GM19455 (cell line): Measurements from ENCODE around the gene SLC22A16.

ENCODE experiments used
- ATAC-seq: cut with Tn5 transposase; IDR thresholded peaks from one replicate; pipeline ENCODE4 v1.9.1; 2021; ENCODE audit not compliant: unreplicated experiment

Gene SLC22A16

GRCh38 chr6:110448846-110449540 lies 27.4 kb downstream of the SLC22A16 start:
- no peak for ATAC-seq

DNA sequence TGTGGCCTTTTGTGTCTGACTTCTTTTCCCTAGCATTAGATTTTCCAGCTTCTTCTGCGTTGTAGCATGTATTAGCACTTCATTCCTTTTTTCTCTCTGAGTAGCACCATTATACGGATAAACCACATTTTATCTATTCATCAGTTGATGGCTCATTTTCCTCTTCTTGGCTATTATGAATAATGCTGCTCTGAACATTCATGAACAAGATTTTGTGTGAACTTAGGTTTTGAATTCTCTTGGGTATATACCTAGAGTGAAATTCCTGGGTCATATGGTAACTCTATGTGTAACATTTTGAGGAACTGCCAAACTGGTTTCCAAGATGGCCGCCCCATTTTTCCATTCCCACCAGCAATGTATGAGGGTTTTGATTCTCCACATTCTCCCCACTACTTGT lies 28.7 kb downstream of the SLC22A16 start:
- ATAC-seq = no peak

GRCh38 chr6:110446405-110446804 lies 30.0 kb downstream of the SLC22A16 start:
- no peak for ATAC-seq

- ATAC-seq = no peak
Measured at GRCh38 chr6:110440026-110440425, 36.4 kb downstream of the SLC22A16 start.

GRCh38 chr6:110439356-110439755 lies 37.1 kb downstream of the SLC22A16 start:
- ATAC-seq = no peak

DNA sequence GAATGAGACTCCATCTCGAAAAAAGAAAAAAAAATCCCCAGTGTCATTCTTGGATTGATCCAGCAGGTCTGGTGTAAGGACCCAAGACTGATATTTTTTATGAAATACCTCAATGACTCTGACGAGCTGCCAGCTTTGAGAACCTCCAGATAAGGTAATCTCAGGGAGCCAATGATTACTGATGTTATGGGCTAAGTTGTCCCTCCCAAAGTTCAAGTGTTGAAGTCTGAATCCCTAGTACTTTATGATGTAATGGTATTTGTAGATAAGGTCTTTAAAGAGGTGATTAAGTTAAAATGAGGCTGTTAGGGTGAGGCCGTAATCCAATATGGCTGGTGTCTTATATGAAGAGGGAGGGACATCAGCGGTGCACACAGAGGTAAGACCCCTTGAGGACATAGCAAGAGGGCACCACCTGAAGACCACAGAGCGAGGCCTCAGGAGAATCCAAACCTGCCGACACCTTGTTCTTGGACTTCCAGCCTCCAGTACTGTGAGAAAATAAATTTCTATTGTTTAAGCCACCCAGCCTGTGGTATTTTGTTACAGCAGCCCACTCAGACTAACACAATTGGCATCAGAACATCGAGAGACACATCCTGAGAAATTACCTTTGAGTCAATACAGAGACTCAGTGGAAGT lies 41.3 kb downstream of the SLC22A16 start:
- no peak for ATAC-seq

DNA sequence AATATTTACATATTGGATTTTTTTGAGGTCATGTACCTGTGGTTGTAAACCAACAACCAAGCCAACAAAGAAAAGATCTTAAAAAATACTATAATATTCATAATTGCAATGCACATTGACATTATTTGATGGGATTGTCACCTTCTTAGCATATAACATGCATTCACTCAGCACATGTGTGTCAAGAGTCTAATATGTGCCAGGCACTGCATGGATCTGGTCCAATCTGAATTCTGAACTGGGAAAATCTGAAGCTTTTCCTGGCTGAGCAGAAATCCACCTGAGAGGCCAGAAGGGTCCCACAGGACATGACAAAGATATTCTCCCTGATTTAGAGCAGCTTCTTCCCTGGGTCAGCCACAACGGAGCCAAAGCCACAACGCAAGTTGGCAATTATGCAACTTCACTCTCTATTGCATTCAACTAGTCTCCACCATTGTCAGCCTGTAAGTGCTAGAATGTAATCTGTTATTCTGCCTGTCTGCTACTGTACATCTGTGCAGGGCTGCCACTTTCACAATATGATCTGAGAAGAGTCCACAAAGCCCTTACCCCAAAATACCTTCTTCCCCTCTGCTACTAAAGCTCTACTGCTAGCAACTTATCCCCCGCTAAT lies 44.0 kb downstream of the SLC22A16 start:
- ATAC-seq = no peak

DNA sequence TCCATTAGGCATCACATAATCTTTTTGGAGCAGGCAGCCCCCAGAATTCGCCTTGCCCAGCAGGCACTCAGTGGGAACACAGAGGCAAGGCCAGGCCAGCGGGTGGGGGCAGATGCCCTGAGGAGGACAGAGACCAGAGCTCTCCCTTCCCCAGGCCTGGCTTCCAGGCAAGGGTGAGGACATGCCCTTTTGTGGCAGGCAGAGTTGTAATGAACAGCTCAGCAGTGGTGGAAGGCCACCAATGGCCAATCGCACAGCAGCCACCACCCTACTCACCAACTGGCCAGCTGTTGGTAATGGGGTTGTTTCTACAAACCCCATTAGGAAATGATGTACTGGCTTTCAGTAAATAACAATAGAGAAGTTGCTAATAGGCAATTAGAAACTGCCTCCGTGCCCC lies 45.7 kb downstream of the SLC22A16 start:
- ATAC-seq = no peak

- ATAC-seq = no peak
Measured at GRCh38 chr6:110430236-110430635, 46.2 kb downstream of the SLC22A16 start.

DNA sequence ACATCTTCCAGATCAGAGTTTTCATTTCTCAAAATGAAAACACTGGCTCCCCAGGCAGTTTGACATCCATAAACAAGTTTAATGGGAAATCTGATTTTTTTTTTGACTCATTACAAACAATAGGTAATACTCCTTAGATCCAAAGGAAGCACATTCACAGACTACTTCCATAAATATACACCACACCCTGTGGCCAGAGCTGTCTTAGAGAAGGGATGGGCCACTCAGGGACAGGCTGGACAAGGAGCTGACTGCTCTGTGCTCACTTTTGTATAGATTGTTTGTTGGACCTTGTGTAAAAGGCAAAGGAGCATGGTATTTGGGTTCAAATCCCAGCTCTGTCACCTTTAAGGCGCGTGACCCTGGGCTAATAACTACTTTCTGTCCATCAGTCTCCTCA lies 48.3 kb downstream of the SLC22A16 start:
- no peak for ATAC-seq

- ATAC-seq = no peak
Measured at GRCh38 chr6:110425816-110426215, 50.6 kb downstream of the SLC22A16 start.

DNA sequence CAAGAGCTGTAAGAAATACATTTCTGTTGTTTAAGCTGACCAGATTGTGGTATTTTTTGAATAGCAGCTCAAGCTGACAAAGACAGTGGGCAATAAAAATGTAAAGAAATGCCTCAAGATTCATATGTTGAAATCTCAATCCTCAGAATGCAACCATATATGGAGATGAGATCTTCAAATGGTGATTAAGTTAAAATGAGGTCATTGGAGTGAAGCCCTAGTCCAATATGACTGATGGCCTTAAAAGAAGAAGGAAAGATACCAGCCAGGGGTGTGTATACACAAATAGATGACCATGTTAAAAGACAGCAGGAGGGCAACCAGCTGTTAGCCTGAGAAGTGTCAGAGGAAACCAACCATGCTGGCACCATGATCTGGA lies 54.0 kb downstream of the SLC22A16 start:
- ATAC-seq = no peak

DNA sequence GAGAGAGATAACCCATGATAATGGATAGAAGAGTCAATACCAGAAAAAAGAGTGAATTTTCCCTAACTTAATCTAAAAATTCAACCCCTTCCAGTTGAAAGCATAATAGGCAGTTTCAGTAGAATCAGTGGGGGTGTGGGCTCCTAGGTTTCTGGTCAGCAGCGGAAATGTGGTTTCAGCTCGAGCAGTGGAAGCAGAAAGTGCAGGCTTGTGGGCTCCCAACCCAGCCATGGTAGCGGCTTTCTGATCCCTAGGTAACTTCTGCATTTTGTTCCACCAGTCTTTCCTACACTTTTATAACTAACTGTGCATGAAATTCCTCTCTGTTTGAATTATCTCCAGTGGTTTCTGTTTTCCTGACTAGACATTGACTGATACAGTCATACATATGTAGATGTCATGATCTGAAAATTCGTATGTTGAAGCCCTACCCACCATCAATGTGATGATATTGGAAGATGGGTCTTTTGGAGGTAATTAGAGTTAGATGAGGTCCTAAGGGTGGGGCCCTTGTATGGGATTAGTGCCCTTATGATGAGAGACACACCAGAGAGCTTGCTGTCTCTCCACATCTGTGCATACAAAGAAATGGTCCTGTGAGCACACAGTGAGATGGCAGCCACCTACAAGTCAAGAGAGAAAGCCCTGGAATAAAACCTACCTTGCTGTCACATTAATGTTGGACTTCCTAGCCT lies 54.5 kb downstream of the SLC22A16 start:
- no peak for ATAC-seq

GRCh38 chr6:110419028-110419739 lies 57.2 kb downstream of the SLC22A16 start:
- ATAC-seq = no peak

DNA sequence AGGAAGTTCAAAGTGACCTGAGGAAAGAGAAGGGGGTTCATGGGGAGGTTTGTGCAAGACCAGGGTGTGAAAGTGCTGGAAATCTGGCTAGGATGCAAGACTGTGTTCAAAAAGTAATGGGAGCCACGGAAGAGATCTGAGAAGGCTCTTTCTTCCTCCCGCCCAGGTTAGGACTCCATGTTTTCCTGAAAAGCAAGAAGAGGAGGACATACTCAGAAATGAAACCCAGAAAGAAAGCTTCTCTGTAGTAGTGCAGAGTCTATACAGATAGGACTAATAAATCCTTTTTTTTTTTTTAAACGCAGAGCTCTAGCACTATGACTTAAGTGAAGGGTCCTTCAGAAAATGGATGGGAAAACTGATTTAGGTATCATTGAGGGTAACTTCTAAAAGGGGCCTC lies 57.8 kb downstream of the SLC22A16 start:
- ATAC-seq = no peak

- no peak for ATAC-seq
Measured at GRCh38 chr6:110415086-110415916, 61.1 kb downstream of the SLC22A16 start, which contains the start of gene DDO. DDO (minus strand) TSS chr6:110415575; CDS start chr6:110413462, 2,113 bp downstream.

DNA sequence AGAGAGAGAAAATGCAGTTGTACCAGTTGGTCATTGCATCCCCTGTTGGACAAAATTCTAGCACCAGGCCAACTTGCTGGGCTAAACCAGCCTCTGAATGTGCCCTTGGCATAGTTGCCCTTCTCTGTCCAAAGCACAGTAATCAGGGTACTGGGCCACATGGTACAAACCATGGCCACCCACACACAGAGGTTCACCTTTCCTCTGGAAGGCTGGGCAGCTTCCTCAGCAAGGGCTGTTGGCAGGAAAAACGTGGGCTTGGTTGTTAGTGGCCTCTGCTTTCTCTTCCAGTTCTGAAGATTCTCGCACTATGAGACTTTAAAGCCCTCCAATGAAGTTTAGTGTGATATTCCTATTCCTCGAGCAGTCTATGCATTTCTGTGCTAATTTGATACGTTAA lies 61.7 kb downstream of the SLC22A16 start:
- no peak for ATAC-seq

- ATAC-seq = no peak
Measured at GRCh38 chr6:110412360-110412759, 64.1 kb downstream of the SLC22A16 start.

DNA sequence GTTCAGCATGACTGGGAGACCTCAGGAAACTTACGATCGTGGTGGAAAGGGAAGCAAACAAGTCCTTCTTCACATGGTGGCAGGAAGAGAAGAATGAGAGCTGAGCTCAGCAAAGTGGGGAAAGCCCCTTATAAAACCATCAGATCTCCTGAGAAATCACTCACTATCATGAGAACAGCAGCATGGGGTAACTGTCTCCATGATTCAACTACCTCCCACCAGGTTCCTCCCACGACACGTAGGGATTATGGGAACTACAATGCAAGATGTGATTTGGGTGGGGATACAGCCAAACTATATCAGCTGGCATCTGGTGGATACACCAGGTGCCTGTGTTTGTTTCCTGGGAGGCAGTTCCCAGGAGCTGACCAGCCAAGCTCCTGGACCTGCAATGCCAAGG lies 65.9 kb downstream of the SLC22A16 start:
- ATAC-seq = no peak

DNA sequence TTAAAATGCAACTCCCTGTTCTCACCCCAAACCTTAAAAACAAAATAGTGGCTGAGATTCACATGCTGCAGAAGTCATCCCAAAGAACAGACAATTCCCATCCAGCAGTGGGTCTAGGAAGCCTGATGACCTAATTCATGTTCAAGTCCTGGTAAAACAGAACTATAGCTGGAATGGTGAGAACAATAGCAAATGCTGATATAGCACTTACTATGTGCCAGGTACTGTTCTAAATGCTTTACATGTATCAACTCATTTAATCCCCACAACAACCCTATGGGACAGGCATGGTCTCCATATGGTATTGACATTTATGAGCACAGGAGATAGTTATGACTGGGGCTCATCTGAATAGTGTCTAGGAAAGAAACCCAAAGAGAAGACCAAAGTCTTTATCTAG lies 66.6 kb downstream of the SLC22A16 start:
- no peak for ATAC-seq
